Measurements from ENCODE around the gene MTARC1.

Gene MTARC1

GRCh38 chr1:220817907-220818306, 31.2 kb downstream of the MTARC1 start:
- 29% methylated on average over 1 of the region's 1 CpG for WGBS
- Histone ChIP-seq H2BK5ac (ENCODE audit: low read depth, low read length, poor library complexity, severe bottlenecking) (no peak overlapping the region), H3K9ac (ENCODE audit: low read length) (no peak overlapping the region), H3K23ac (ENCODE audit: low read length in 2 of 2) (no peak overlapping the region), H3K18ac (ENCODE audit: low read depth in 1 of 2, low read length in 2 of 2) (peak overlapping the region; percentile 79 to 81), H2BK12ac (ENCODE audit: low read length in 2 of 2) (peak overlapping the region; percentile 84 to 96), H2AK5ac (ENCODE audit: low read length, severe bottlenecking) (peak overlapping the region; percentile 41), H2BK15ac (ENCODE audit: low read depth, poor library complexity, severe bottlenecking) (no peak overlapping the region), H3K27ac (ENCODE audit: low read length, poor library complexity, severe bottlenecking) (no peak overlapping the region), H3K9me3 (ENCODE audit: control insufficient read depth, low read length) (no peaks in the 10 kb centered on the region), H3K27me3 (ENCODE audit: control insufficient read depth in 1 of 2, insufficient read depth in 1 of 2, low read length in 2 of 2) (peaks cover 0 to 6% of the 10 kb centered on the region in 2 experiments), H4K91ac (ENCODE audit: low read length) (no peak overlapping the region), H3K36me3 (ENCODE audit: control insufficient read depth in 1 of 2, insufficient read depth in 2 of 2, low read depth in 1 of 2, low read length in 2 of 2) (no peaks in the 10 kb centered on the region), H3K4me3 (ENCODE audit: insufficient read depth in 1 of 2, low read depth in 1 of 2, low read length in 2 of 2) (no peak overlapping the region), H3K4ac (ENCODE audit: low read depth in 1 of 2, low read length in 2 of 2) (peak overlapping the region; percentile 41 to 98), H3K14ac (ENCODE audit: low read length in 2 of 2) (no peak overlapping the region), H4K8ac (ENCODE audit: low read length) (peak overlapping the region; percentile 12), H2AFZ (ENCODE audit: low read depth, low read length) (no peak overlapping the region), H2BK120ac (ENCODE audit: low read depth, low read length) (peak overlapping the region; percentile 88), H3K4me1 (ENCODE audit: control insufficient read depth, insufficient read depth, low read depth, low read length) (peaks cover 4% of the 10 kb centered on the region), H3K4me2 (ENCODE audit: low read length, poor library complexity, severe bottlenecking) (no peak overlapping the region), H3K79me1 (replicated peaks; ENCODE audit: low read length, poor library complexity, severe bottlenecking) (no peaks in the 10 kb centered on the region)
- DNase-seq, result peak; percentile 85

GRCh38 chr1:220818421-220819173, 31.9 kb downstream of the MTARC1 start:
- Histone ChIP-seq H3K9ac (ENCODE audit: low read length) (peak overlapping the region; percentile 4), H4K91ac (ENCODE audit: low read length) (peak overlapping the region; percentile 87), H3K36me3 (ENCODE audit: control insufficient read depth in 1 of 2, insufficient read depth in 2 of 2, low read depth in 1 of 2, low read length in 2 of 2) (no peaks in the 10 kb centered on the region), H2BK15ac (ENCODE audit: low read depth, poor library complexity, severe bottlenecking) (no peak overlapping the region), H2AFZ (ENCODE audit: low read depth, low read length) (no peak overlapping the region), H3K4me2 (ENCODE audit: low read length, poor library complexity, severe bottlenecking) (no peak overlapping the region), H2BK12ac (ENCODE audit: low read length in 2 of 2) (peak overlapping the region; percentile 84 to 96), H3K27me3 (ENCODE audit: control insufficient read depth in 1 of 2, insufficient read depth in 1 of 2, low read length in 2 of 2) (peaks cover 0 to 11% of the 10 kb centered on the region in 2 experiments), H3K4ac (ENCODE audit: low read depth in 1 of 2, low read length in 2 of 2) (peak overlapping the region; percentile 41 to 98), H3K9me3 (ENCODE audit: control insufficient read depth, low read length) (no peaks in the 10 kb centered on the region), H4K8ac (ENCODE audit: low read length) (no peak overlapping the region), H3K4me1 (ENCODE audit: control insufficient read depth, insufficient read depth, low read depth, low read length) (peaks cover 5% of the 10 kb centered on the region), H3K79me1 (replicated peaks; ENCODE audit: low read length, poor library complexity, severe bottlenecking) (no peaks in the 10 kb centered on the region), H3K27ac (ENCODE audit: low read length, poor library complexity, severe bottlenecking) (peak overlapping the region; percentile 30), H3K23ac (ENCODE audit: low read length in 2 of 2) (no peak overlapping the region), H2BK5ac (ENCODE audit: low read depth, low read length, poor library complexity, severe bottlenecking) (no peak overlapping the region), H3K14ac (ENCODE audit: low read length in 2 of 2) (no peak overlapping the region), H3K4me3 (ENCODE audit: insufficient read depth in 1 of 2, low read depth in 1 of 2, low read length in 2 of 2) (no peak overlapping the region), H2AK5ac (ENCODE audit: low read length, severe bottlenecking) (no peak overlapping the region), H3K18ac (ENCODE audit: low read depth in 1 of 2, low read length in 2 of 2) (peak overlapping the region; percentile 26 to 85), H2BK120ac (ENCODE audit: low read depth, low read length) (peak overlapping the region; percentile 88)
- DNase-seq, result peak; percentile 99
- under 1% methylated on average over 14 of the region's 14 CpGs for WGBS

GRCh38 chr1:220819467-220820026, 32.8 kb downstream of the MTARC1 start:
- Histone ChIP-seq H3K4me1 (ENCODE audit: control insufficient read depth, insufficient read depth, low read depth, low read length) (peaks cover 8% of the 10 kb centered on the region), H2BK5ac (ENCODE audit: low read depth, low read length, poor library complexity, severe bottlenecking) (no peak overlapping the region), H3K36me3 (ENCODE audit: control insufficient read depth in 1 of 2, insufficient read depth in 2 of 2, low read depth in 1 of 2, low read length in 2 of 2) (no peaks in the 10 kb centered on the region), H3K4me2 (ENCODE audit: low read length, poor library complexity, severe bottlenecking) (no peak overlapping the region), H2AK5ac (ENCODE audit: low read length, severe bottlenecking) (no peak overlapping the region), H2BK12ac (ENCODE audit: low read length in 2 of 2) (peak overlapping the region; percentile 65 to 94), H3K14ac (ENCODE audit: low read length in 2 of 2) (no peak overlapping the region), H3K23ac (ENCODE audit: low read length in 2 of 2) (no peak overlapping the region), H4K91ac (ENCODE audit: low read length) (no peak overlapping the region), H2BK120ac (ENCODE audit: low read depth, low read length) (no peak overlapping the region), H2BK15ac (ENCODE audit: low read depth, poor library complexity, severe bottlenecking) (no peak overlapping the region), H3K9me3 (ENCODE audit: control insufficient read depth, low read length) (no peaks in the 10 kb centered on the region), H3K18ac (ENCODE audit: low read depth in 1 of 2, low read length in 2 of 2) (peak overlapping the region; percentile 62 to 90), H3K4ac (ENCODE audit: low read depth in 1 of 2, low read length in 2 of 2) (peak overlapping the region in 1 of 2 experiments; percentile 42), H4K8ac (ENCODE audit: low read length) (peak overlapping the region; percentile 33), H3K27ac (ENCODE audit: low read length, poor library complexity, severe bottlenecking) (peak overlapping the region; percentile 7), H3K4me3 (ENCODE audit: insufficient read depth in 1 of 2, low read depth in 1 of 2, low read length in 2 of 2) (no peak overlapping the region), H3K79me1 (replicated peaks; ENCODE audit: low read length, poor library complexity, severe bottlenecking) (no peaks in the 10 kb centered on the region), H3K27me3 (ENCODE audit: control insufficient read depth in 1 of 2, insufficient read depth in 1 of 2, low read length in 2 of 2) (peaks cover 0 to 10% of the 10 kb centered on the region in 2 experiments), H3K9ac (ENCODE audit: low read length) (no peak overlapping the region), H2AFZ (ENCODE audit: low read depth, low read length) (no peak overlapping the region)
- DNase-seq, result peak; percentile 68
- WGBS, result 8% methylated on average over 1 of the region's 1 CpG

Data from mesenchymal stem cell (in vitro differentiated cells and primary cell).